ENCODE results near the gene ATR.

DNA sequence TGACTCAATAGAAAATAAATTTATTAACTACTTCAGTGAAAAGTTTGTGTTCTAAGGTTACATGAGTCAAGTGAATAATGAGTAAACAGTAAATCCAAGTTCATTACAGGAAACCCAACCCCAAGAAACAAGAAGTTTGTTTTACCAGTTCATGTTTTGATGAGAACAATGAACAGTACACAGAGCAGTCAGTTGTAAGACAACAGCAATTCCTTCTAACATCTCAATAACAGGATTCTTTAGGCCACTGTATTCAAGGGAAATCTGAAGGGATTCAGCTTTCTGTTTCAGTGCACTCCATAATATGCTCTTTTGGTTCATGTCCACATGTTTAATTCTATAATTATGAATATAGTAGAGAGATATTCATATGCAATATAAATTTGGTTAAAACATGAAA, 18.4 kb downstream of the ATR start:
- TF ChIP-seq, protein P1, sequence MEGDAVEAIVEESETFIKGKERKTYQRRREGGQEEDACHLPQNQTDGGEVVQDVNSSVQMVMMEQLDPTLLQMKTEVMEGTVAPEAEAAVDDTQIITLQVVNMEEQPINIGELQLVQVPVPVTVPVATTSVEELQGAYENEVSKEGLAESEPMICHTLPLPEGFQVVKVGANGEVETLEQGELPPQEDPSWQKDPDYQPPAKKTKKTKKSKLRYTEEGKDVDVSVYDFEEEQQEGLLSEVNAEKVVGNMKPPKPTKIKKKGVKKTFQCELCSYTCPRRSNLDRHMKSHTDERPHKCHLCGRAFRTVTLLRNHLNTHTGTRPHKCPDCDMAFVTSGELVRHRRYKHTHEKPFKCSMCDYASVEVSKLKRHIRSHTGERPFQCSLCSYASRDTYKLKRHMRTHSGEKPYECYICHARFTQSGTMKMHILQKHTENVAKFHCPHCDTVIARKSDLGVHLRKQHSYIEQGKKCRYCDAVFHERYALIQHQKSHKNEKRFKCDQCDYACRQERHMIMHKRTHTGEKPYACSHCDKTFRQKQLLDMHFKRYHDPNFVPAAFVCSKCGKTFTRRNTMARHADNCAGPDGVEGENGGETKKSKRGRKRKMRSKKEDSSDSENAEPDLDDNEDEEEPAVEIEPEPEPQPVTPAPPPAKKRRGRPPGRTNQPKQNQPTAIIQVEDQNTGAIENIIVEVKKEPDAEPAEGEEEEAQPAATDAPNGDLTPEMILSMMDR (IDR thresholded peaks at IDR 0.05): no peak
- no peak for TF ChIP-seq POLR2A (IDR thresholded peaks at IDR 0.05)

Measured in heart left ventricle (tissue), 13 donors.